ENCODE measurements around the gene HOXA5. TPM values are rescaled to one million over a fixed set of nuclear protein-coding genes. Genes with fewer than 3 reads are reported as not detected.

HOXA5 gene
- total RNA-seq, 1 donor from 2014 or later = 0.59 TPM

GRCh38 chr7:27169658-27170425 is 26.4 kb upstream of the HOXA5 start:
- H3K4me1 Mint-ChIP-seq (ENCODE audit: unreplicated experiment) = peaks cover 43% of the 10 kb centered on the region
- no peak for DNase-seq (ENCODE audit: low spot score)

DNA sequence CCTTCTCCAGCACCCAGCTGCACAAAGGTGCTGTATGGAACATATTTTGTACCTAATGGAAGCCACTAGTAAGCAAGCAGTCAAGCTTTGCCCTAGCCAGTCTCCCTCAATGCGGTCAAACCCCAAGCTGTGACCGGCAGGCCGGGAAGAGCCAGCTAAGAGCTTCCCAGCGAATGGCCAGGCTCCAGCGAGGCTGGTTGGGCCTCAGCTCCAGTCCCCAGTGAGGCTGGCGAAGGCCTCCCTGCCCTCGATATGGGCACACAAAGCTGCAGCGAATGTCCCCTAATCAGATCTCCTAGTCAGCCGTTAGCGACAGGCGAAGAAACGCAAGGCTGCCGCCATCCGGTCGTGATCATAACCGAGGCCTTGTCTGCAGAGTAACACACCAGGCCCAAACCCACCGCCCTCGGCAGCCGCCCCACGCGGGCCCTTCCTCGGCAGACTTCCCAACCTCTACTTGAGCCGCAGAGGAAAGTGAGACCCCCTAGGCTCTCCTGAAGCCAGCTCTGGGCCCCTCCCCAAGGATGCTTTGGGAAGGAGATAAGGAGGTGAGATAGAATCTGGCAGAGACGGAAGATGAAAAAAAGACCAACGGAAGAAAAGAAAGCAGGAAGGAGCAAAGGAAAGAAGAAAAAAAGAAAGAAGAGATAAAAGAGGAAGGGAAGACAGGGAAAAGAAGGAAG is 24.9 kb upstream of the HOXA5 start:
- H3K9me3 Mint-ChIP-seq (ENCODE audit: unreplicated experiment) = no peaks in the 10 kb centered on the region
- H3K27ac Mint-ChIP-seq (ENCODE audit: unreplicated experiment) = no peak overlapping the region
- DNase-seq (ENCODE audit: low spot score) = no peak
- TF ChIP-seq, protein P1, sequence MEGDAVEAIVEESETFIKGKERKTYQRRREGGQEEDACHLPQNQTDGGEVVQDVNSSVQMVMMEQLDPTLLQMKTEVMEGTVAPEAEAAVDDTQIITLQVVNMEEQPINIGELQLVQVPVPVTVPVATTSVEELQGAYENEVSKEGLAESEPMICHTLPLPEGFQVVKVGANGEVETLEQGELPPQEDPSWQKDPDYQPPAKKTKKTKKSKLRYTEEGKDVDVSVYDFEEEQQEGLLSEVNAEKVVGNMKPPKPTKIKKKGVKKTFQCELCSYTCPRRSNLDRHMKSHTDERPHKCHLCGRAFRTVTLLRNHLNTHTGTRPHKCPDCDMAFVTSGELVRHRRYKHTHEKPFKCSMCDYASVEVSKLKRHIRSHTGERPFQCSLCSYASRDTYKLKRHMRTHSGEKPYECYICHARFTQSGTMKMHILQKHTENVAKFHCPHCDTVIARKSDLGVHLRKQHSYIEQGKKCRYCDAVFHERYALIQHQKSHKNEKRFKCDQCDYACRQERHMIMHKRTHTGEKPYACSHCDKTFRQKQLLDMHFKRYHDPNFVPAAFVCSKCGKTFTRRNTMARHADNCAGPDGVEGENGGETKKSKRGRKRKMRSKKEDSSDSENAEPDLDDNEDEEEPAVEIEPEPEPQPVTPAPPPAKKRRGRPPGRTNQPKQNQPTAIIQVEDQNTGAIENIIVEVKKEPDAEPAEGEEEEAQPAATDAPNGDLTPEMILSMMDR (IDR thresholded peaks at IDR 0.05; ENCODE audit: unreplicated experiment) = no peak
- peak overlapping the region; percentile 62 for H3K4me3 Mint-ChIP-seq (ENCODE audit: unreplicated experiment)
- H3K36me3 Mint-ChIP-seq (ENCODE audit: low read depth, unreplicated experiment) = peaks cover 4% of the 10 kb centered on the region
- H3K4me1 Mint-ChIP-seq (ENCODE audit: unreplicated experiment) = peaks cover 50% of the 10 kb centered on the region
- H3K27me3 Mint-ChIP-seq (ENCODE audit: unreplicated experiment) = peaks cover 41% of the 10 kb centered on the region

More at GRCh38 chr7:27169658-27170425, 26.4 kb upstream of the HOXA5 start:
- H3K36me3 Mint-ChIP-seq (ENCODE audit: low read depth, unreplicated experiment) = peaks cover 4% of the 10 kb centered on the region
- H3K9me3 Mint-ChIP-seq (ENCODE audit: unreplicated experiment) = no peaks in the 10 kb centered on the region
- peaks cover 30% of the 10 kb centered on the region for H3K27me3 Mint-ChIP-seq (ENCODE audit: unreplicated experiment)
- TF ChIP-seq, protein P1 (IDR thresholded peaks at IDR 0.05; ENCODE audit: unreplicated experiment) = no peak
- H3K27ac Mint-ChIP-seq (ENCODE audit: unreplicated experiment) = no peak overlapping the region
- peak overlapping the region; percentile 51 for H3K4me3 Mint-ChIP-seq (ENCODE audit: unreplicated experiment)

GRCh38 chr7:27167916-27168264 is 24.4 kb upstream of the HOXA5 start:
- Mint-ChIP-seq H3K4me3 (ENCODE audit: unreplicated experiment) (no peak overlapping the region), H3K27ac (ENCODE audit: unreplicated experiment) (peak overlapping the region; percentile 45), H3K4me1 (ENCODE audit: unreplicated experiment) (peaks cover 50% of the 10 kb centered on the region), H3K36me3 (ENCODE audit: low read depth, unreplicated experiment) (peaks cover 4% of the 10 kb centered on the region), H3K27me3 (ENCODE audit: unreplicated experiment) (peaks cover 41% of the 10 kb centered on the region), H3K9me3 (ENCODE audit: unreplicated experiment) (no peaks in the 10 kb centered on the region)
- DNase-seq (ENCODE audit: low spot score) = no peak
- TF ChIP-seq, protein P1 (IDR thresholded peaks at IDR 0.05; ENCODE audit: unreplicated experiment) = no peak

DNA sequence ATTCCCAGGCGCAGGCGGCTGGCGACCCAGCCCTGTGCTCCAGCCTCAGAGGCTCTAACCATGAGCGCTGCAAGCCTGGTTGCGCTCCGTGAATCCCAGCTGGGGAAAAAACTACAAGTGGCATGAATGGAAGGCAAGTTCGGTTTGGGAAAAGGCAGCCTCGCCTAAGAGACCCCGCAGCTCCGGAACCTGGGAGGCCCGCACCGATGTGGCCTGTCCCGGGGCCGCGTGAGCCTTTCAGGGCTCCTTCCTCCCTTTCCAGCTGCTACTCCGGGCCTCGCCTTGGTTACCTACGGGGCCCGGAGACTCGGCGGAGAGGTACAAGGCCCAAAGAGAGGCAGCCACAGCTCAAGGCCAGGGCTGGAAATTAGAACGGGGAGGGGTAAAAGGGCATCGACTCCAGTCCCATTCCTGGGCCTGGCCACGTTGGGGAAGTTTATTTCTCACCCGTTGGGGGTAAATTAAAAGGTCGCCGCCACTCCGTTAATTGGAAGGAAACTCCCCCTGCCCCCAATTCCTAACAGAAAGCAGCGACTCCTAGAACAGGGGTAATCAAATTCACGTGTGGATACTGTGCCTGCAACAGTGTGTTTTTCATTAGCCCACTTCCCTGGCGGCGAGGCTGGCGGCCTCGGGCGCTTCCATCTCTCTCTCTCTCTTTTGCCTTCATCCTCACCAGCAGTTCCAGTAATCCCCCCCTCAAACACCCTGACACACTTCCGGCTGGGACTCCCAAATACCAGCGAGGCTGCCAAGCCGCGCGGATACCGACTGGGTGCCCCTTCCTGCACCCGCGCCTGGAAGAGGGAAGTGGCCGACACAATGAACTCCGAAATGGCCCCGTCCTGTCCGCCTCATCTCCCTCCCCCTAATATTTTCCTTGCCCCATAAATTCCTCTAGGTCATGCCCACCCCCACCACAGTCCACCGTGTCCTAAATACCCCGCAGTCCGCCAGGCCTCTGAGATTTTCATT is 23.3 kb upstream of the HOXA5 start:
- Mint-ChIP-seq H3K4me1 (ENCODE audit: unreplicated experiment) (peaks cover 44% of the 10 kb centered on the region), H3K27me3 (ENCODE audit: unreplicated experiment) (peaks cover 35% of the 10 kb centered on the region), H3K27ac (ENCODE audit: unreplicated experiment) (no peak overlapping the region), H3K9me3 (ENCODE audit: unreplicated experiment) (no peaks in the 10 kb centered on the region), H3K36me3 (ENCODE audit: low read depth, unreplicated experiment) (peaks cover 4% of the 10 kb centered on the region), H3K4me3 (ENCODE audit: unreplicated experiment) (peak overlapping the region; percentile 6)
- no peak for DNase-seq (ENCODE audit: low spot score)
- TF ChIP-seq, protein P1 (IDR thresholded peaks at IDR 0.05; ENCODE audit: unreplicated experiment) = no peak

Measured in endothelial cell (in vitro differentiated cells).